ENCODE measurements around the gene HIPK2.

HIPK2 gene

DNA sequence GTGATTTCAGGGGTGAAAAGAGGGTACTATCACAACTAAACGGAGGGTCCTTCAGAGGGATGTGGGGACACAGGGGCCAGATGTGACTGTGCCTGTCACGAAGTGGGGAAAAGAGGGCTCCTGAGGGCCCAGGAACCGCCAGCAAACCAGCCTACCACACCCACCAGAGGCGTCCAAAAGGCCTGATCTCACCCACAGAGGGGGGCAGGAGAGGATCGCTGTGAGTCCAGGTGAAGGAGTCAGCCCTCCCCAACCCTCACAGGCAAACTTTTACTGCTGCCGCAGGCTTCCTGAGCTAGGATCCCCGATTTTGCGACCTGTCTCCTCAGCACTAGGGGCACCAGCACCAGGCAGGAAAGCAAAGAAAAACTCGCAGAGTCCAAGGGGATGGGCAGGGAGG is 64.7 kb downstream of the HIPK2 start:
- DNase-seq: no peak

DNA sequence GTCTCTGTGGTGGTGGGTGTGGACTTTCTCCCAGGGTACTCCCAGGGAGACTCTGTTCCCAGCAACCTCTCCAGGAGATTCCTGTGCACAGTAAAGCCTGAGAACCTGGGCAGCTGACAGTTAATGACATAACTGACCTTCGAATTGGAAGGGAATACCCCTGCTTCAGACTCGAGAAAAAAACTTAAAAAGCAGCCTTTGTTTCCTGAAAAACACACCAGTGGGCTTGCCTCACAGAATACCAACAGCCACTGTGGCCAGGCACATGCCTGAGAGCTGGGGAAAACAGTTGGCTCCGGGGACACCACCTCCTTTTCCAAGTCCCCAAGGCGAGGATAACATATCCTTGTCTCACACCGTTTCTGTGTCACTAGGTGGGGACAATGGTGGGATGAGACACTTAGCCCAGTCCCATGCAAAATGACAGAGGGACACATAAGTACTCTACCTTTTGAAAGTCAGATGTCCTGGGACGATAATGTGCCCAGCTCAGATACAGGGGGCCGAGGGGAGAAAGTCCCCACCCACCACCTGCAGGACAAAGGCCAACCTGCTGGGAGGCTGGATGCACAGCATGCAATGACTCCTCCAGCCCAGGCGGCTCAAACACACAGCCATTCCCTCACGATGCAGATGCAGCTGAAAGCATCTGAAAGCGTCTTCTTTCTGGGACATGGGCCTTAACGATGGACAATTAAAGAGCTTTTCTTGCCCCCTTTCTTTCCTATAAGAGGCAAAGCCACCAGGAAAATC is 65.6 kb downstream of the HIPK2 start:
- no peak for DNase-seq

DNA sequence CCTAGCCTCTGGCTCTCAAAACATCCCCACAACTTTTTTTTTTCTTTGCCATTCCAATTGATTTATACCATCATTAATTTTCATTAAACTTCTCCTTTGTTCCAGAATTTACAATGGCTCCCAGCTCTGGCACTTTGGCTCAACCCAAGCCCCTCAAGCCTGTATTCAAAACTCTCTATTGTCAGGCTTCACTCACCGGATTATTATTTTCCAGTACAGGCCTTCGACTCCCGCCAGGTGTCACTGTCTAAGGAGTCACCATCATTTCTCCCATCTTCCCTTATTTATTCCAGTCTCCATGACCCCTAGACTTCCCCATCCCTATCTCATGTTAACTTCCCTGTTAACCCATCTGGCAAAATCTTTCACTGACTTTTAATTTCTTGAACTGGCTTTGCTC is 67.8 kb downstream of the HIPK2 start:
- DNase-seq: no peak

DNA sequence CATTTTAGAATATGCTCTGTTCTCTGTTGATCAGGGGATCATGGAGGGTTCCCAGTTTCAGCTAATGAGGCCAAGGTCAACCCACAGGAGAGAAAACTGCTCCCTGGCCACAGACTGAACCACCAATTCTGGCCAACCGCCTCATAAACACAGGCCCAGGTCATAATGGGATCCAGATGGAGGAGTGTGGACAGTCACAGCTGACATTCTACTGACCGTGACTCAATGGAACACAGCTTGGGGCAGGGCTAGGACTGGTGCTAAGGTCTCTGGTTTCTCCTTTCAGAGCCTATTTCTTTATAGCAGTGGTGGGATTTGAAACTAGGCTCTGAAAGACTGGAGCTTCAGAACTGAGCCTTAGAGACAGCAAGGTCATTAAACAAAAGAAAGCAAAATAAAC is 68.3 kb downstream of the HIPK2 start:
- DNase-seq: no peak

DNA sequence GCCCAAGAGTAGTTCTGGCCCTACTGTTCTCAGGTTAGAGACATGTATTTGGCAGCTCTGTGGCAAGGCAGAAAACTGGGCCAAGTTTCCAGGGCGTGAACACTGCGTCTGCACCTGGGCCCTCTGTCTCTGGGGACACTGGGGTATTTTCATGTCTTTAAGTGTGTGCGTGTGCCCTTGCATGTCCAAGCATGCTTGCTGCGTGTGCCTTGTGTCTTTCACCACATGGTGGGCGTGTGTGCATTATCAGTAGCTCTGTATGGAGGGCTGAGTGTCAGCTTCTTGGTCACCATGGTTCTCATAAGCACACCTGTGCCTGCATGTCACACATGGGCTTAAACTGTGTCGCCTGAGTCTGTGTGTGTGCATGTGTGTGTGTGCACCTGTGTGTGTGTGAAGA is 69.3 kb downstream of the HIPK2 start:
- DNase-seq: no peak

DNA sequence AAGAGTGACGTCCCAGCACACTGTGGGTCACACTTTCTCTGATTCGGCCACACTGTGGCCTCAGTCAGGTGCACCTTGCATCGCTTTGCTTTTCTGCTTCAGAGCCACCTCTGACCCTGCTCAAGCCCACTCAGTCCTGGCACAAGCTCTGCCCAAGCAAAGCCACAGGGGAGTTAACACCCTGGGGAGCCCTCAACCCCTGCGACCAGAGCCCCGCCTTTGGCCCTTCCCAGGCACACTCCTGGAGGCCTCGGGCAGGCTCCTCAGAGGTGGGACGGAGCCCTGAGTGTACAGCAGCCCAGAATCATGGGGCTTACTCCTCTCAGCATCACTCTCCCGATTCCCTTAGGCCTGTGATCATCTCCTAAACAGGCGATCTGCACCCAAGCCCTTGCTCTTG is 71.0 kb downstream of the HIPK2 start:
- no peak for DNase-seq

DNA sequence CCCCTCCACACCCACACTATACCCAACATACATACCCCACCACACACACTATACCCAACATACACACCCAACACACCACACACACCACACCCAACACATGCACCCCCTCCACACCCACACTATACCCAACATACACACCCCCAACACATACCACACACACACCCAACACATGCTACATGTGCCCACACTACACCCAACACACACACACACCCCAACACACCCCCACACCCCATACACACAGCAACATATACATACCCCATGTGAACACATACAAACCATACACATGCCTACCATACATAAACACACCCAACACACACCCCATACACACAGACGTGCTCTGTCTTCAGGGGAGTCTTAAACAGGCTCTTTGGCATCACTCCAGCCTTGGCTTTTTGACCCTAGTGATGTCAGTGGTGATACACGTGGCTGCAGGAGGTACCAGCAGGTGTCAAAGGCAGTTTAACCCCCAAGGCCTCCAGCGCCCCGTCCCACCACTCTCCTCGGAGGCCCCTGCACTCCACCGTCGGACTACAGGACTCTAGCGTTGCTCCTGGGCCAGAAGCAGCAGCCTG is 73.4 kb downstream of the HIPK2 start:
- DNase-seq: no peak

DNA sequence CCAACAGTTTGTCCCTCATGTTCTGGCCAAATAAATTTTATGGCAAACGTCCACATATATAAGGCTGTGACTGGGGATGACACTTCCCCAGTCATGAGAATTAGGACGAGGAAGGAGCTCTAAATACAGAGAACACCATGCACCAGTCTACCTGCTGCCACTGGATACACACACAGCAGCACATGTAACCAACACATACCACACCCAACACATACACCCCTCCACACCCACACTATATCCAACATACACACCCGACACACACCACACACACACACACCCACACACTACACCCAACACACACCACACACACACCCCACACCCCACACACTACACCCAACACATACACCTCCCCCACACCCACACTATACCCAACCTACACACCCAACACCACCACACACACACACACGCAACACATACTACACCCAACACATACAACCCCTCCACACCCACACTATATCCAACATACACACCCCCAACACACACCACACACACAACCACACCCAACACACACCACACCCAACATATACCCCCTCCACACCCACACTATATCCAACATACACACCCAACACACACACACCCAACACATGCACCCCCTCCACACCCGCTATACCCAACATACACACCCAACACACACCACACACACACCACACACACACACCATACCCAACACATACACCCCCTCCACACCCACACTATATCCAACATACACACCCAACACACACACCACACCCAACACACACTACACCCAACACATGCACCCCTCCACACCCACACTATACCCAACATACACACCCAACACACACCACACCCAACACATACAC is 74.1 kb downstream of the HIPK2 start:
- no peak for DNase-seq

DNA sequence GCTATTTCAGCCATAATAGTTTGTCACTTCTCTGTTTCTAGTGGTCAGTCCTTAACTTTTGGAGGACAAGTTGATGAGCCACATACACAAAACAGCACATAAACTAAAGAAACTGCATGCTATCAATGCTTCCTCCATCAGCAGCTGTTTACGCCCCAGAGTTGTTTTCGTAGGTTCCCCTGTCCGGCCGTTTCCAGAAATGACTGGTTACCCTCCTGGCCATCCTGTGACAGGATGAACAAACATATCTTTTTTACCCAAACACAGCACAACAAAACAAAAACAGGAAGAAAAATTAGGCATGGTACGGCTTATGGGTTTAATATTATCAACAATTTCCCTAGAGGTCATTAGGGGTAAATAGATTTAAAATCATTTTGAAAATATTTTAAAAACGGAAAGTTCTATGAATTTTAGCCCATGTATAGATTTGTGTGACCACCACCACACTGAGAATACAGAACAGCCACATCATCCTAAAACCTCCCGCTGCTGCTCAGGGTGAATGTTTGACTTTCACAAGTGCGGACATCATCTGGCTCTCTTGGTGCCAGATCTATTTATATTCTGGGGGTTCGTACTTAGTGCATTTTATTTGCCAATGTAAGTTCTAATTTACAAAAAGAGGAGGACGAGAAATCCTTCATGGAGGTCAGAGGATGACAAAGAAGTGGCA is 74.8 kb downstream of the HIPK2 start:
- no peak for DNase-seq

DNA sequence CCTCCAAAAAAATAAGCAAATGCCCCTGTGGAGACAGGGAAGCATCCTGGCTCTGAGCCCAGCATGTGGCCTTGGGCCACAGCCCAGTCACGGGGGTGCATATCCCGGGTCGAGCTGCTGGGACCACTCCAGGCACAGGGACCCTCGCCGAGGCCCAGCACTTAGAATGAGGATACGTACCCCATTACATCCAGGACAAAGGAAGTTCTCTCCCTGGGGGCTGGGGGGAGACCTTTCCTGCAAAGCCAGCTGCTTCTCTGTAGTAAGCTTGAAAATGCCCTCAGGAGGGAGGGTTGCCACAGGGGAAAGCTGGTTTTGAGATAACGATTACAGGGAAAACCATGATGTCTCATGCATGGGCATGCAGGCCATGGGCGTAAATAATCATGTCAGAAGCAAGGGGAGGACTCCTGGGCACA is 75.5 kb downstream of the HIPK2 start:
- no peak for DNase-seq

DNA sequence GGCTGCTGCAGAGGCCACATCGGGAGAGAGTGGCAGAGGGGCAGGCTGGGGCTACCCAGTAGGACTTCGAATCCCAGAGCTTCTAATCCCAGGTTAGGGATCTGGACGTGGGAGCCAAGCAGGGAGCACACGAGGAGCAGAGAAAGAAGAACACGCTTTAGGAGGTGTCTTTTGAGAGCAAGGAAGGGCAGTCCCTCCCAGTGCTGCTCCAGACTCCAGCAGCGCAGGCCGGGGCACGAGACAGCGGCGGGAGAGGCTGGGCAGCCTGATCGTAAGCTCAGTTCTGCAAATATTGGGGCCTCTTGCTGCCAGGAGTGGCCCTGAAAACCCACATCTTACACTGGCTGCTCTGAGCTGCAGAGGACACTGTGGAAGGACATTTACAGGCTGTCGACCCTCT is 75.9 kb downstream of the HIPK2 start:
- no peak for DNase-seq

DNA sequence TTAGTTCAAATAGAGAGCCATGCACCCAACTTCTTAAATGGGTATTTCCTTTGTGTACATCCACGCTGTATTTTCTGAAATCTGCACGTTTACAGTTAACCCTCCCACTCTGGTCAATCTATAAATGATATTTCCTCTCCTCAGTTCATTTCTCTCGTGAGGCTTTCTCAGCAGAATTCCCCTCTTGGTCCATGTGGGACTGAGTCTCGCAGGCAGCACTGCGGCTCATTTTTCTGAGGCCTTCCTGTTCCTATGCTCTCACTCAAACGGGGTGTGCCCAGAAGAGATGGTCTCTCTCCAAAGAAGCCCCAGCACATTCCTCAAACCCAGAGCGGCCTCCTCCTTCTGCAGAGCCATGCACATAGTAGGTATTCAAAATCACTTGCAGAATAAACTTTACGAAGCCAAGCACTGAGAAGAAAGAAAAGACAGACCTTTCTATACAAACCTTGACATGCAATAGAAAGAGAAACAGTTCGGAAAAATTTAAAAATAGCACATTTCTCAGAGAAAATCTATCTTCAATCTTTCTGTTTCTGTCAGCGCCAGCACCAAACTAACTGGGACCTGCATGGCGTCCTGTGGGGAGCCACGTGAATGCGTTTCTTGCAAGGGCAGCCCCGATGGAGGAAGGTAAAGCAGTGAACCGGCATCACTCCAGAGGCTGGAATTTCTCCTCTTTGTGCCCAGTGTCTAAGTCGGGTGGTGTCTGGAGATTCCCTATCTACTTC is 77.1 kb downstream of the HIPK2 start:
- DNase-seq: no peak

DNA sequence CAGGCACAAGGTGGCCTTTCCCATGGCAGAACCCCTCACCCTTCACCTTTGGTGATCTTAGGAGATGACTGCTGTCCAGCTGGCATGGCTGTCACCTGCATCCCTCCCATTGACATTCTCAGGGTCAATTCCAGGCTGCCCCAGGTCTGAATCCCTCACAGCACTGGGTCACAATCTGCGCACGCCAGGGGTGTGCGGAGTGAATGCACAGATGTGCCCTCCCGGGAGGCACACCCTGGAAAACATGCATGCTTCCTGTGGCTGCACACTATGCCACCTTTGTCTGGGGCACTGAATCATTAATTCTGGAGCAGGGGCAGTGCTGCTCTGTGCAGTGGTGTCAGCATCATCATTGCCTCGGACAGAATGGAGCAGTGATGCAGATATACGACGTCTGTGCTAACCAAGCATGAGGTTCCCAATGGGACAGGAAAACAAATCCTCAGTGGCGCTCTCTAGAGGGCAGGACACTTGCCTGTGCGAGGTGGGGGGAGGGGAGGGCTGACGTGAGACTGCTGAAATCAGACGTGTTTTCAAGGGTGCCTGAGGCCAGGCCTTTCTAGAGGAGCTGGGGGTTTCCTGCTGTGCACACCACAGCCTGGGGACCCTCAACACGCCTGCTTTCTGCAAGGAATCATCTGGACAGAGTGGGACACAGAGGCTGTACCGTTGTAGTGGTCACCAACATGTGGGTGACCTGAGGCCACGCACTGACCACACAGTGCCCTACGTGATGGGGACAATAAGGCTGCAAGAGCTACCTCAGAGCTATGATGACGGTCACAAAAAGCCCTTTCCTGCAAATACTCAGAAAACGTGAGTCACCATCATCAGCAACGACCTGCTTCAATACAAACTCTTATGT is 77.9 kb downstream of the HIPK2 start:
- DNase-seq: peak; percentile 63

DNA sequence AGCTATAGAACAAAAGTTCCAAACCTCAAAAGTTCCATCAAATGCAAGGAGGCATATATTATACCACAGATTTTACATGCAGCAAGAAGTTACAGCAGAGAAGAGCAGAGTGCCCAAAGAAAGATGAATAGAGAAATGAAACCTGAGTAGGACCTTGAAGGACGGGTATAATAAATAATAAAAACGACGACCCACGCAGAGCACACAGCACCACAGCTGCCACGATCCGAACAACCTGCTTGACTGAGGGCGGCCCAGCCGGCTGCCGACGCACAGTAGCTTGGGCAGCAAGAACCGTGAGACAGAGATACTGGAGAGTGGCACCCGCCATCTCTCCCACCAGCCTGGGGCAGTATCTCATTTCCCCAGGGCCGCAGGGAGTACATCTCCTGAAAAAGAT is 79.0 kb downstream of the HIPK2 start:
- no peak for DNase-seq

DNA sequence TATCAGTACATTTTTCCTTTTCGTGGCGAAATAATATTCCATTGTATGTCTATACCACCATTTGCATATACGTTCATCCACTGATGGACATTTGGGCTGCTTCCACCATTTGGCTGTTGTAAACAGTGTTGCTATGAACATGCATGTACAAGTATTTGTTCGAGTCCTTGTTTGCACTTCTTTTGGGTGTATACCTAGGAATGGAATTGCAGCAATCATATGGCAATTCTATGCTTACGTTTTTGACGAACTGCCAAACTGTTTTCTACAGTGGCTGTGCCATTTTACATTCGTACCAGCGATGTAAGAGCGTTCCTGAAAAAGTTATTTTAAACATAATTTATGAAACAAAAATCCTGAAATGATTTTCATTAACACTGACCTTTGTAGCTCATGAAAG is 79.5 kb downstream of the HIPK2 start:
- DNase-seq: no peak

DNA sequence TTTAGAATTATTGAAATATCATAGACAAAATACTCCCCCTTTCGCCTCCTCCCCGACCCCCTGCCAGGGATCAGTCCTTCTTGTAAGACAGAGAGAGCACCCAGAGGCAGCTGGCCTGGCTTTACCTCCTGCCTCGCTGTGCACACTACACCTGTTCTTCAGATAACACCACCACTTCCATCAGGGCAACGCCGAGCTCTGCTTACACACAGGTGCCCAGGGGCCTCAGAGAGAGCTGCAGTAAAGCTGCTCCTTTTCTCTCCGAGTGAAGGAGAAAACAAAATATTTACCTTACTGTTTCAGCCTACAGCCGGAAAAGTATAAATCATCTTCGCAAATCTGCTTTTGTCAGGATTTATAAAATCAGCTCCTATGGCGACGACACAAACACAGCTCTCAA is 80.7 kb downstream of the HIPK2 start:
- no peak for DNase-seq

DNA sequence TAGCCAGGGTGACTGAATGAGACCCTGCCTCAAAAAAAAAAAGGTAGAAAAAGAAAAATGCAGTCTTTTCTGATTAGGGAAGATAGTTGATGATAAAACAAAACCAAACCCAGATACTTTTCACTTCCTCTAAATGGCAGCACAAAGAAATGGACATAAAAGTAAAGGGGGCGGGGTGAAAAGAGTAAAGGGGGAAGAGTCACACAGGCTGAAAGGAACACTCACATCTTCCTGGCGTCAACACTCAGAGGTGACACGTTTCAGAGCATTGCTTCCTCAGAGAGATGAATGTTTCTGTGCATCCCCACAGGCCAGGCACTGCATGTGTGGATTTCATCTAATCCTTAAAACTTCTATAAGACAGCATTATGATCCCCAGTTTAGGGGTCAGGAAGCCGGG is 81.2 kb downstream of the HIPK2 start:
- no peak for DNase-seq

DNA sequence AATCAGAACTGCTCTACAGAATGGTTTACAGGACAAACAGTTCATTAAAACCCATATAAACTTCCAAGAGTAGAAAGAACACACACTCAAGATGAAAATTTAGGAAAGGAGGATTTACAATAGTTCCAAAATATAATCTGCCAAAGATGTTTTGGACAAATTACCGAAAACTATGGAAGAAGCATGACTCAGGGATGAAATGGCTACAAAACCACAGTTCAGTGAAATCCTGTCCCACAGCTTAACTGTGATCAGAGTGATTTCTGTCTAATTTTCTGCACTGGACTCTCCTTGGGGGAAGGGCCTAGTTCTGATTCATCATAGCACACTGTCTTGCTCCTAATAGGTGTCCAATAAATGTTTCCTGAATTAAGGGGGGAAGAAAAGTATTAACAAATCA is 82.2 kb downstream of the HIPK2 start:
- no peak for DNase-seq

DNA sequence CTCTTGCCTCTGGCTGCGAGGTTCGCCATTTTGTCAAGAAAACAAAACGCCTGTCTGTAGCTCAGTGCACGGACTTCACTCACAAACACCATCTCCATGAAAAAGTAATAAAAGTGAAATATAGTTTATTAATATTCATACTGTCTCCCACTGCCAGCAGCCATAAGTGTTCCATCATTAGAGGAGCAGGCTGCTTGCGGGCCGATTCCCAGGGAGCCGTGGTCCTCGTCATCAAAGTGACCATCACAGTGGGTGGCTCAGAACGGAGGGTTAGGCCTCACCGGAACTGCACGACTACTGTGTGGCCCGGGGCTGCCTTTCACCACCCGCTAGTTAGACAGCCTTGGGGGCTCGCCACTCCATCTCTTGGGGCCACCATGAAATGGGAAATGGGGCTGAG is 82.7 kb downstream of the HIPK2 start:
- no peak for DNase-seq

DNA sequence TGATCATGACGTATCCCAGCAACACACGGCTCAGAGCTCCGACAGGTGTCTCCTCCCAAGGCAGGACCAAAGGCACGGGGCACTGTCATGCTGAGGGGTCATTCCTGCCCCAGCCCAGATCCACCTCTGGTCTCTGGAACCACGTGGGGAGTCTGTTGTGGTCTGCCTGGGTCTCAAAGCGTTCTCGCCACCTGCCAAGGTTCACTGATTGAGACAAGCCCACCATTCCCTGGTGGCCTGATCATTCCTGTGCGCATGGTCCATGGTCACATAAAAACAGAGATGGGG is 83.5 kb downstream of the HIPK2 start:
- no peak for DNase-seq

DNA sequence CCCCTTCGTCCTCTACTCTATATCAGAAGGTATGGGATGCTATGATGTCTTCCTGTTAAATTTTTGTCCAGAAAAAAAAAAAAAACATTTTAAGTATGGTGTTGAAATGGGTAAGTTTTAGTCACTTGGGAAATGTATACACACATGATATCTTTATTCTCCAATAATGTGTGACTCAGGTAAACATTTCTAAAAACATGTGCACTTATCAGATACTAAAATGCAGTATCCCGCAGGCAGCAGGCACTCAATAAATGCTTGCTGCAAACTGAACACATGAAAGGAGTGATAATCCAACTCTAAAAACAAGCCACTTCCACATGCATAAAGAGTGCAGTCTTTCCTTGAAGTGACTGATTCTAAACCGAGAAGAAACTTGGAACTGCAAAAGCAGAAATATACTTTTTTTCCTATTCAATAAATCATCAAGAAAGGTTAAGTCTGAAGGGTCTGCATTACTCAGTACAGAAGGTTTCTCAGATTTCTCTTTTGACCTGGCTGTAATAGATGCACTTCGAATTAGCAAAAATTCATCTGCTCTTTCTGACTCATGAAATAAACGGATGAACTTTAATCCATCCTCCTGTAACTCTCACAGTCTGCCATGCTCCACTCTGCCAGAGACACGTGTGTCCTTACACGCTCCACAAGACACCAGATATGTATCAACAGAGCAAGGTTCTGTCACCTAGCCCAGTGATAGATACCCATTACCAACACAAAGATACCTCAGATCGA is 84.0 kb downstream of the HIPK2 start:
- no peak for DNase-seq
